ENCODE results near the gene FRZB.

GRCh38 chr2:182912518-182912915 is 46.1 kb upstream of the FRZB start:
- TF ChIP-seq EZH2 (IDR thresholded peaks at IDR 0.05; ENCODE audit: borderline replicate concordance, low read length) = no peak
- TF ChIP-seq CTCF (IDR thresholded peaks at IDR 0.05; ENCODE audit: low read length) = no peak

Data from OCI-LY1 (cell line).